Suprapubic skin (tissue), 4 donors: ENCODE measurements around the gene PRKAG2.

Experiments
- CTCF ChIP-seq, 2 donors: fragments of 200-600 bp in 1 of 2; fragments of 450-650 bp in 1 of 2; sonication (generic) in 1 of 2; IDR thresholded peaks; one replicate each; pipeline ENCODE4 v1.5.1; 2016 to 2019; ENCODE audit warnings: antibody characterized with exemption in 2 of 2, mild to moderate bottlenecking in 1 of 2, moderate library complexity in 1 of 2
- EP300 ChIP-seq: sonication (generic); formaldehyde crosslinking; IDR thresholded peaks from one replicate; pipeline ENCODE4 v1.6.1; 2017; ENCODE audit warnings: antibody characterized with exemption
- POLR2A ChIP-seq, 2 donors: fragments of 450-650 bp; IDR thresholded peaks; one replicate each; pipeline ENCODE4 v1.6.1; 2017; ENCODE audit warnings: antibody characterized with exemption in 2 of 2, mild to moderate bottlenecking in 2 of 2, moderate library complexity in 2 of 2
- POLR2AphosphoS5 ChIP-seq, 3 donors: sonication (generic); formaldehyde crosslinking; IDR thresholded peaks; one replicate each; pipeline ENCODE4 v1.6.1; 2017; ENCODE audit warnings: antibody characterized with exemption in 3 of 3

GRCh38 chr7:151623766-151624165 lies 253.1 kb downstream of the PRKAG2 start:
- TF ChIP-seq CTCF (IDR thresholded peaks at IDR 0.05): no peak
- TF ChIP-seq POLR2A (IDR thresholded peaks at IDR 0.05): no peak
- no peak for TF ChIP-seq POLR2AphosphoS5 (IDR thresholded peaks at IDR 0.05)
- no peak for TF ChIP-seq EP300
